ENCODE data around the gene MIX23.
A peak's percentile ranks its signal among the peaks of the same experiment; 100 is the strongest.
"Not testable (repeated sequence)": the region's sequence is repeated elsewhere in the genome, so short reads cannot be mapped to it uniquely, and the experiment has no call there.

The MIX23 gene

GRCh38 chr3:122392868-122393844 is 10.1 kb upstream of the MIX23 start:
- DNase-seq (ENCODE audit: low spot score), result peak; percentile 75

GRCh38 chr3:122391681-122392446 is 8.8 kb upstream of the MIX23 start:
- no peak for DNase-seq (ENCODE audit: low spot score)

- no peak for DNase-seq (ENCODE audit: low spot score)
These were observed 7.6 kb upstream of the MIX23 start for GRCh38 chr3:122390665-122391064.

GRCh38 chr3:122389892-122390291 is 6.9 kb upstream of the MIX23 start:
- DNase-seq (ENCODE audit: low spot score), result no peak

GRCh38 chr3:122389197-122389596 is 6.2 kb upstream of the MIX23 start:
- no peak for DNase-seq (ENCODE audit: low spot score)

GRCh38 chr3:122387709-122388108 is 4.7 kb upstream of the MIX23 start:
- no peak for DNase-seq (ENCODE audit: low spot score)

- peak; percentile 96 for DNase-seq (ENCODE audit: low spot score)
These were observed 1.0 kb upstream of the MIX23 start, which contains the start of gene FAM162A for GRCh38 chr3:122383771-122384697. Gene FAM162A (plus strand): TSS chr3:122384182. CDS start chr3:122384266, 84 bp downstream.

GRCh38 chr3:122377975-122378374 is 5.1 kb downstream of the MIX23 start:
- no peak for DNase-seq (ENCODE audit: low spot score)

- no peak for DNase-seq (ENCODE audit: low spot score)
These were observed 9.0 kb downstream of the MIX23 start for GRCh38 chr3:122374034-122374433.

- no peak for DNase-seq (ENCODE audit: low spot score)
These were observed 16.7 kb downstream of the MIX23 start for GRCh38 chr3:122366379-122366749.

- not testable (repeated sequence) for DNase-seq (ENCODE audit: low spot score)
These were observed 17.3 kb downstream of the MIX23 start for GRCh38 chr3:122365582-122366378.

- no peak for DNase-seq (ENCODE audit: low spot score)
These were observed 18.0 kb downstream of the MIX23 start for GRCh38 chr3:122365073-122365472.

GRCh38 chr3:122364490-122364889 is 18.5 kb downstream of the MIX23 start:
- no peak for DNase-seq (ENCODE audit: low spot score)

- DNase-seq (ENCODE audit: low spot score), result no peak
These were observed 21.0 kb downstream of the MIX23 start for GRCh38 chr3:122362026-122362425.

GRCh38 chr3:122358703-122359032 is 24.4 kb downstream of the MIX23 start:
- no peak for DNase-seq (ENCODE audit: low spot score)

- no peak for DNase-seq (ENCODE audit: low spot score)
These were observed 25.0 kb downstream of the MIX23 start for GRCh38 chr3:122357828-122358702.

GRCh38 chr3:122356402-122356801 is 26.6 kb downstream of the MIX23 start:
- peak; percentile 9 for DNase-seq (ENCODE audit: low spot score)

- DNase-seq (ENCODE audit: low spot score), result no peak
These were observed 27.4 kb downstream of the MIX23 start for GRCh38 chr3:122355612-122356011.

GRCh38 chr3:122353893-122354401 is 29.1 kb downstream of the MIX23 start:
- no peak for DNase-seq (ENCODE audit: low spot score)

- DNase-seq (ENCODE audit: low spot score), result no peak
These were observed 29.8 kb downstream of the MIX23 start for GRCh38 chr3:122353215-122353614.
